HG03060 (cell line): Measurements from ENCODE around the gene TSGA10.
A peak's percentile ranks its signal among the peaks of the same experiment; 100 is the strongest.
"Not testable (repeated sequence)": the region's sequence is repeated elsewhere in the genome, so short reads cannot be mapped to it uniquely, and the experiment has no call there.

Experiments used
- ATAC-seq: cut with Tn5 transposase; IDR thresholded peaks from one replicate; pipeline ENCODE4 v1.9.1; 2021; ENCODE audit warnings: low read depth, moderate number of reproducible peaks; ENCODE audit not compliant: unreplicated experiment

Gene TSGA10

DNA sequence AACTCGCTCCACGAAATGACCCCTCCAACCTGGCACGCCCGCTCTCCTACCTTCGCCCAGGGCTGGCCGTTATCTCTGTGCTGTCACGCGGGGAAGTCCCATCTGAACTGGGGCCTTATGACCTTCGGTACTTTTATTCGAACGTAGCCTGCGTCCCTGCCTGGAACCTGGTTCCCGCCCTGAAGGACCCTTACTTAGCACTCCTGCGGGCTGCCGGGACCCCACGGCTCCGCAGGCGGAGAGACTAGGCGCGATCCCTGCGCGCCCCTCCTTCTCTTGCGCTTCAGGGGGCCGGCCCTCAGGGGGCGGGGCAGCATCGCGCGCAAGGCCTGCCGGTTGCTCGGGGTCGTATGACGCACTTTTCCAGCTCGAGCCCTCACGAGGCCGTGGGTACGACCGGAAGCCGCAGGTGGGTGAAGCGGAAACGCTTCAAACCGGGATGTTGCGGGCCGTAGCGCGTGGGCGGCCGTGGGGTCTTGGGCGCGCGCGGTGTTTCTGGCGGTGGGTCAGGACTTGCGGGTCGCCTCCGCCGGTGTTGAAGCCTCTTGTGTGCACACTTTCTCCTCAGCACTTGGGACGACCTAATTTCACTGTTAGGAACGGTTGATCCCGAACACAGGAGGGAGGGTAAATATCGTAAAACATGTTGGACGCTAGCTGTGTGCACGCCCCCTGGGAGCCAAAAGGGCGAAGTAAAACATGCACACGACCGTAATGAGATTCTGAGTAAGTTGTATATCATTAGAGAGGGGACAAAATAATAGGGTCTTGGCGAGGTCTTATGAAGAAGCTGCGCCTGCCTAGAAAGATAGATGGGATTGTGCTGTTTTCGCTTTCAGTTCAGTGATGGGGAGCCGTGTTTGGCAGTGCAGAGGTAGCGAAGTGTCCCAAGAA, at the start of gene TSGA10, which contains the start of gene LIPT1:
Gene TSGA10 (minus strand): TSS at position 300 of the 894 bp plus-strand sequence. CDS start 45,503 bp downstream, outside the sequence.
Gene LIPT1 (plus strand): TSS at position 325 of the 894 bp plus-strand sequence. CDS start 6,991 bp downstream, outside the sequence.
- ATAC-seq, result peak; percentile 78

GRCh38 chr2:99201959-99202678, 47.4 kb upstream of the TSGA10 start:
- ATAC-seq, result no peak

DNA sequence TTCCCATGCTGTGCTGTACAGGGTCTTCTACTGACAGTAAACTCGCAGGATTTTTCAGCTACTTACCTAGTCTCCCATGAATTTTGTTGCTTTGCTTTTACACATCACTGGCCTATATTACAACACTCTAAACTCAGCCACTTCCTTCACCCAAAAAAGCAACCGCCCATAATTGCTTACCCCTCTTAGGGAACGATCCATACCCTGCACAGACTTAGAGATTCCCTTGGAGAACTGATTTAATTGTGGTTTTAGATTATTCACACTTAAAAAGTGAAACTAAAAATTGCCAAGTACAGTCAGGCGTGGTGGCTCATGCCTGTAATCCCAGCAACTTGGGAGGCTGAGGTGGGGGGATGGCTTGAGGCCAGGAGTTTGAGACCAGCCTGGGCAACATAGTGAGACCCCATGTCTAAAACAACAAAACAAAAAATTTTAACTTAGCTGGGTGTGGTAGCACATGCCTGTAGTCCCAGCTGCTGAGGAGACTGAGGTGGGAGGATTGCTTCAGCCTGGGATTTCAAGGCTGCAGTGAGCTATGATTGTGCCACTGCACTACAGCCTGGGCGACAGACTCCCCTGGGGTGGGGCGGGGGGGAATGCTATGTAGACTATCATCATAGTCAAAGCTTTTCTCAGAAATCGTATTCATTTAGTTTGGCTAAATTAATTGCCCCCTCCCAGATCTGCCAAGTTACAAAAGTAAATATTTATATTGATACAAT, 45.5 kb upstream of the TSGA10 start:
- ATAC-seq, result no peak

- no peak for ATAC-seq
These were observed 43.5 kb upstream of the TSGA10 start for GRCh38 chr2:99198103-99198841.

GRCh38 chr2:99192364-99192763, 37.6 kb upstream of the TSGA10 start:
- ATAC-seq, result not testable (repeated sequence)

DNA sequence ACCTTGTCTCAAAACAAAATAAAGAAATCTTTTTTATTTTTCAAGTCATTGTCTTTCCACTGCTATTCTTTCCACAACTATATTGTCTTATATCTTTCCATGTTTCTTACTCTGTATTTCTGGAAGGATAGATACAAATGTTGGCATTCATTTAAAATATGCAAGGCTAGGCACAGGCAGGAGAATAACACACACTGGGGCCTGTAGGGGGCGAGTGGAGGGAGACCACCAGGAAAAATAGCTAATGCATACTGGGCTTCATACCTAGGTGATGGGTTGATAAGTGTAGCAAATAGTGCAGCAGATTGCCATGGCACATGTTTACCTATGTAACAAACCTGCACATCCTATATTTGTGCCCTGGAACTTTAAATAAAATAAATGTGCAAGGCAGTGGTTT, 35.8 kb upstream of the TSGA10 start:
- ATAC-seq, result no peak

DNA sequence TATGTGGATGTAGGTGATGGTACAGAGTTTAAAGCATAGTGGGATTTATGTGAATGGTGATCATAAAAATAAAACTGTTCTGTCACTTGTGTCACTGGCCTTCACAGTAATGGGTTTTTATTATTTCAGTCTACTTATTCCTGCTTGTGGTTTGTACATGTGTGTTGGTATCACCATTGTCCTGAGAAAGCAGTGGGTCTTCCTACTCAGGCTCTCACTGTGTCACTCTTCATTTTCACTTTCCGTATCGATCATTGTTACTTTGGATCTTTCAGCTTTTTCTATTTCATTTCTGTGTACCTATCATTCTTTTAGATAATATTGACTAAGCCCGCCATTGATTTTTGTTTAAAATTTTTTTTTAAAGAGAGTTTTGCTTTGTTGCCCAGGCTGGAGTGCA, 33.6 kb upstream of the TSGA10 start:
- no peak for ATAC-seq

- ATAC-seq, result no peak
These were observed 32.3 kb upstream of the TSGA10 start for GRCh38 chr2:99187011-99187410.

- ATAC-seq, result no peak
These were observed 30.1 kb upstream of the TSGA10 start for GRCh38 chr2:99184811-99185210.

DNA sequence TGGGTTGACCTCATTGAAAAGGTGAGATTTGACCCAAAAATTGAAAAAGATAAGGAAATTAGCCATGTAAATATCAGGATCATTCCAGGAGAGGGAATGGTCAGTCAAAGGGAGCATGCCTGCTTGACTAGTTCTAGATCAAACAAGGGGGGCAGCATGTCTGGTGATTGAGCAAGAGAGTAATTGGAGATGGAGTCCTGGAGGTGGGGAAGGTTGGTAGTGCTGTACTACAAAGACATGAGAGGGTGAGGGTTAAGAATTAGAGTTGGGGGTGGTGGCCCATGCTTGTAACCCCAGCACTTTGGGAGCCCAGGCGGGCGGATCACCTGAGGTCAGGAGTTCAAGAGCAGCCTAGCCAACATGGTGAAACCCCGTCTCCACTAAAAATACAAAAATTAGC, 28.3 kb upstream of the TSGA10 start:
- no peak for ATAC-seq

DNA sequence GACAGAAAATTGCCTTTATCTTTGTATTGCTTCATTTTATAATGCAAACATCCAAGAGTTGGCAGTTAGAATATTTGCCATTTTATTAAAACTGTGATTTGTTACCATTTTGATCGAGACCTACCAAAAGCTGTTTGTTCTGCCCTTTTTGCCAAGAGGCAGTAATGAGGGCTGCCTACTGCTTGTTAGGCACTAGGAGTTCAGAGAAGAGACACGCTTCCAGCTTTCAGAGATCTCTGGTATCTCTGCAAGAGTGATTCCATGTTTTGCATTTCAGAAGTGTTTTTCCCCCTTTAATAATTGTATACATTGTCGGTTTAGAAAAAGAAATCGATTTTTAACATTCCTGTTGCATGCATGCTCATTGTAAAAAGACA, 26.9 kb upstream of the TSGA10 start:
- ATAC-seq, result no peak

DNA sequence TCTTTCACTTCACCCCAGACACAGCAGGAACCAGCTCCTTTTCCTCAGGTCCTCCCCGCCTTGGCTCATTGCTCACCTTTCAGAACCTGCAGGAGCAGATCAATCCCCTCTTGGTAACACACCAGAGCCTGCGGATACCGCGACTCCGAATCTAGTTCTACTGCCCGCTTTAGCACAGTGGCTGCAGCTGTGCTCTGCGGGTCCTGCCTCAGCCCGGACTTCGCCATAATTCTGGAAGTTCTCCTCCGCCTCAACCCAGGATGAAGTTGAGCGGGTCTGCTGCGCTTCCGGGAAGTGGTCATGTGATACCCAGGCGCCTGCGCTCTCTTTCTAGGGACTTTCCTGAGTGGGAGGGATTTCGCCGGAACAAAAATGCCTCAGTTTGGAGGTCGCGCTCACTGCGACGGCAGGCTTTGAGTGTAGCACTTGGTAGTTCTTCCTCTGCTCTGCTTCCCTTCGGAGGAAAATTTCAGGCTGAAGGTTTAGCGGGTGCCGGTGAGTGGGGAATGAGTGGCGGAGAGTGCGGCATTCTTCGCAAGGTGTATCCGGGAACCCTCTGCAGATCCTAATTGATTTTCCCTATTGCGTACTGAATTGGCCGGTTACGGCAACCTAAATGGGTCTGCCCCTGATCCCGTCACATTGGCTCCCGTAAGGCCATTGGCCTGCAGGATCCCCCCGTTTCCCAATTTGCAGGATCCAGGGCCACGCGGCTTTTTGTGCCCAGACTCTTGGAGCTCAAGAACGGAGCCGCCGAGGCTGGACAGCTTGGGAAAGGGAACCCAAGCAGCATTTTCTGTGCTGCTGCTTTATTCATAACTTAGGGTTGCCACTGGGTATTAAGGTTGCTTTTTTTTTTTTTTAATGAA, 26.2 kb upstream of the TSGA10 start, which contains the start of the genes MITD1 and MRPL30:
Gene MITD1 (minus strand): TSS at position 304 of the 869 bp plus-strand sequence. CDS start 77 bp downstream, at position 227.
Gene MRPL30 (plus strand): TSS at position 430 of the 869 bp plus-strand sequence. CDS start 5,020 bp downstream, outside the sequence.
- ATAC-seq, result peak; percentile 85

DNA sequence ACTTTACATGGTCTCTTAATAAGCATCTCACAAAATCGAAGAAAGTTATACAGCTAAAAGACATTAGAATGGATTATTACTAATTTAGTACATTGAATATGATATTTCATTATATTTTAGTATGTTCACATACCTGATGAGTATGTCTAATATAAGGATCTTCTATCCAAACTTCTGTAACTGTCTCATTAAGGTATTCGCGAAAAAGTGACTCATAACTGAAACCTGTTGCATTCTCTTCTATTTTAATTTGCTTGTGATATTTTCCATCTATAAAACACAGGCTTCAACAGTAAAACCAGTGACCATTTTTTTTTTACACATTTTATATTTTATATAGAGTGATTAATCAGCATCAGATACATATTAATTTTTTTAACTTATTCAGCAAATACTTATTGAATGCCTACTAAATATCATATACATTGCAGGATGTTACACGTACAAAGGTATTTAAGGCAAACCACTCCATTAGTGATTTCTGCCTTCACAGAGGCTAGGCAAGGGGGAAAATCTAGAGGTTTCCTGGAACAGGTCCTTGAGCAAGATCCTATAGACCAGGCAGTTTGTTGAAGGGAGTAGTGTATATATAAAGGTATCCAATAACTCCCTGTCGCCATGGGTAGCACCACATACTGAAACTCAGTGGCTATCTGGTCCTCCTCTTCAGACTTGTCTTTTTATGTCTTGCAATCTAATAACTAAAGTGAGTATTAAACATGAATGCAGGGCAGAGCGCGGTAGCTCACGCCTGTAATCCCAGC, 16.8 kb upstream of the TSGA10 start:
- no peak for ATAC-seq

GRCh38 chr2:99169534-99169933, 14.8 kb upstream of the TSGA10 start:
- ATAC-seq, result no peak

DNA sequence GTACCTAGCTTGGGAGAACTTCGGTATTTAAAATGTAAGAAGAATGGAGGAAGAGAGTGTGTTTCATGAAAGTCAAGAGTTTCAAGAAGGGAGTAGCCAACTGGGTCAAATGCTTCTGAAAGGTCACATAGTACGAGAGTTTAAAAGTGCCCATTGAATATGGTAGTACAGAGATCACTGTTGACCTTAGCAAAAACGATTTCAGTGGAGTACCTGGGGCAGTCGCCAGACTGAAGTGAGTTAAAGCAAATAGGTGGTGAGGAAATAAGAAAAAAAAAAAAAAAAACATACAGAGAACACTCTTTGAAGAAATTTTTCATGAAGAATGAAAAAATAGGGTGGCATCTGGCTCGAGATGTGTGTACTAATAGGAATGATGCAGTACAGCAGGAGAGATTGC, 11.5 kb upstream of the TSGA10 start:
- no peak for ATAC-seq

- ATAC-seq, result no peak
These were observed 4.9 kb upstream of the TSGA10 start for GRCh38 chr2:99159594-99159993.

DNA sequence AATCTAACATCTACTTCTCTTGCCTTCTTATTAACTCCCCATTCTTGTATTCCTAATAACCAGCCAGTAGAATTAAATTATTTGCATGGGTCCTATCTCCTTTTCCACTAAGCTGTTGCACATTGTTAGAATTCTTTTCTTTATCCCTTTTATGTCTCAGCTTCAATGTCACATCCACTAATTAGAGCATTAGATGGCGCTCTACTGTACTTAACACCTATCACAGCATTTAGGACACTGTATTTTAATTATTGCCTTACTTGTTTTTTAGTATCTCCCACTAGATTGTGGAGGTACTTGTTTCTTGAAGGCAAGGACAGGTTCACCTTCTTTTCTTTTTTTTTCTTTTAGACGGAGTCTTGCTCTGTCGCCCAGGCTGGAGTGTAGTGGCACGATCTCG, 3.9 kb upstream of the TSGA10 start:
- ATAC-seq, result no peak

GRCh38 chr2:99156891-99157290, 2.1 kb upstream of the TSGA10 start:
- ATAC-seq, result no peak
